HEK293 (cell line): Measurements from ENCODE around the gene DDIT4.
A peak's percentile ranks its signal among the peaks of the same experiment; 100 is the strongest.

ENCODE experiments used
- CTCF ChIA-PET: fragments of 350-600 bp; formaldehyde crosslinking; extraction: SDS; loops from one replicate; lab custom pipeline; 2021; ENCODE audit warnings: antibody characterized with exemption; lab: Yijun Ruan, JAX
- POLR2A ChIA-PET: fragments of 300-600 bp; formaldehyde crosslinking; extraction: SDS; loops from one replicate; lab custom pipeline; 2020; ENCODE audit warnings: antibody characterized with exemption, inconsistent platforms; lab: Yijun Ruan, JAX
- H3K27ac ChIP-seq: fragments of 200-500 bp; sonication (Bioruptor generic); 2 replicates; pipeline ENCODE4 v1.5.1; 2014; ENCODE audit warnings: low read depth, low read length, control low read depth, inconsistent platforms; ENCODE audit errors: extremely low read depth
- H3K36me3 ChIP-seq, 2 experiments: fragments of 200-500 bp in 1 of 2; sonication (Bioruptor generic) in 1 of 2; 1 replicate in 1 of 2; 2 replicates in 1 of 2; pipeline ENCODE4 v1.5.1; 2014 to 2017; ENCODE audit warnings: inconsistent platforms in 2 of 2, low read length in 2 of 2; ENCODE audit not compliant: control insufficient read depth in 2 of 2, insufficient read depth in 1 of 2
- H3K4me1 ChIP-seq: fragments of 200-500 bp; sonication (Bioruptor generic); 2 replicates; pipeline ENCODE4 v1.5.1; 2014; ENCODE audit warnings: mild to moderate bottlenecking, low read length, inconsistent platforms; ENCODE audit not compliant: control insufficient read depth, insufficient read depth
- H3K4me3 ChIP-seq: 2 replicates; pipeline ENCODE4 v1.5.1; 2011; ENCODE audit warnings: low read depth, mild to moderate bottlenecking, control low read depth, low read length, moderate library complexity
- H3K9me3 ChIP-seq: fragments of 200-500 bp; sonication (Bioruptor generic); 2 replicates; pipeline ENCODE4 v1.5.1; 2014; ENCODE audit warnings: low read depth, low read length, inconsistent platforms; ENCODE audit not compliant: control insufficient read depth, insufficient read depth
- SCRT2 ChIP-seq: fragments of 450-650 bp; formaldehyde crosslinking; IDR thresholded peaks from 2 replicates; pipeline ENCODE4 v1.5.1; 2016; ENCODE audit warnings: missing biosample characterization, missing genetic modification characterization
- ZIC2 ChIP-seq: fragments of 450-650 bp; formaldehyde crosslinking; IDR thresholded peaks from 2 replicates; pipeline ENCODE4 v1.5.1; 2016; ENCODE audit warnings: missing biosample characterization, missing genetic modification characterization
- ZNF335 ChIP-seq: fragments of 450-650 bp; formaldehyde crosslinking; conservative IDR thresholded peaks from 2 replicates; pipeline ENCODE4 v1.5.1; 2016; ENCODE audit warnings: missing biosample characterization, missing genetic modification characterization
- ZNF341 ChIP-seq: fragments of 450-650 bp; formaldehyde crosslinking; IDR thresholded peaks from 2 replicates; pipeline ENCODE4; 2016; ENCODE audit warnings: low read depth, missing biosample characterization, missing genetic modification characterization

DDIT4 gene

GRCh38 chr10:72323108-72323749, 49.5 kb downstream of the DDIT4 start:
- Histone ChIP-seq H3K27ac (no peak overlapping the region; the same call in 1 of the 2 replicates), H3K4me3 (no peak overlapping the region), H3K9me3 (no peaks in the 10 kb centered on the region), H3K36me3 (no peaks in the 10 kb centered on the region), H3K4me1 (peaks cover 24% of the 10 kb centered on the region)
- no peak for TF ChIP-seq SCRT2 (tag by site-specific recombination)
- peak; percentile 60 for TF ChIP-seq ZNF341
- CTCF ChIA-PET: interaction anchor here (0.7 to 1.3 kb wide), 2 partner anchors 49 to 197 kb away, joined by 3 read pairs; partner anchors contain the start of gene DDIT4
- POLR2A ChIA-PET: interaction anchor here (1.2 to 5.5 kb wide), 2 partner anchors 9 to 49 kb away, joined by 4 to 110 read pairs; partner anchors contain the start of gene DDIT4

DNA sequence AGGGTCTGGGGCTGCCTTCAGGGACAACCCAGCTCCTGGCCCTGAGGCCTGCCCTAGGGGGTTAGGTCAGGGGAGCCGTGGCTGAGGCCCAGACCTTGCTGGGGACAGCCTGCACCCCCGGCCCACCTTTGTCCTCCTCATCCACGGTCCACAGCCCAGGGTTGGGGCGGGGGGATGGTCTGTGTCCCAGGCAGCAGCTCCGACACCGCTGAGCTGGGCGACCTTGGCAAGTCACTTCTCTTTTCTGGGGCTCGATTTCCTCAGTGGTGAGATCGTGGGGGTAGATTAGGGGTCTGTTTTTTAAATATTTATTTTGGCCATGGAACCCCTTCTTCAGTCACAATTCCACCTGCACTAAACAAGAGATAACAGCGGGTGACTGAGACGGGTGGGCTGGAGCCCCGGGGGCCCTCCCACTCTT, 50.1 kb downstream of the DDIT4 start:
- Histone ChIP-seq H3K4me3 (no peak overlapping the region), H3K4me1 (peaks cover 26% of the 10 kb centered on the region), H3K9me3 (no peaks in the 10 kb centered on the region), H3K27ac (no peak overlapping the region), H3K36me3 (no peaks in the 10 kb centered on the region)
- ChIA-PET POLR2A (interaction anchor here (0.7 to 5.5 kb wide), 2 partner anchors 41 to 50 kb away, joined by 6 to 110 read pairs; partner anchors contain the start of gene DDIT4), CTCF (interaction anchor here (1.3 kb wide), 1 partner anchor 198 kb away, joined by 3 read pairs; no protein-coding TSS in a partner anchor)
- peak; percentile 33; the same call in 1 of the 2 replicates for TF ChIP-seq ZIC2 (tag by site-specific recombination)
- TF ChIP-seq ZNF335 (tag by site-specific recombination): no peak
